Nephron (organoid): ENCODE data around the gene IRF8.

ENCODE experiments used
- H3K27ac Mint-ChIP-seq, 3 experiments: 2 replicates each; pipeline ENCODE4 v1.8.0; 2020; ENCODE audit warnings: mixed read lengths in 3 of 3, mild to moderate bottlenecking in 2 of 3, moderate library complexity in 1 of 3
- H3K27me3 Mint-ChIP-seq: 2 replicates; pipeline ENCODE4 v1.8.0; 2021; ENCODE audit warnings: low read depth, mild to moderate bottlenecking, moderate library complexity, mixed read lengths
- H3K36me3 Mint-ChIP-seq: 2 replicates; pipeline ENCODE4 v1.8.0; 2020; ENCODE audit warnings: low read depth, mixed read lengths
- H3K4me1 Mint-ChIP-seq: 2 replicates; pipeline ENCODE4 v1.8.0; 2020; ENCODE audit warnings: mixed read lengths
- H3K4me3 Mint-ChIP-seq, 3 experiments: 2 replicates each; pipeline ENCODE4 v1.8.0; 2020; ENCODE audit warnings: mild to moderate bottlenecking in 3 of 3, mixed read lengths in 3 of 3, moderate library complexity in 2 of 3
- H3K9me3 Mint-ChIP-seq: 2 replicates; pipeline ENCODE4 v1.8.0; 2020; ENCODE audit warnings: mixed read lengths
- CTCF ChIP-seq, 3 experiments: fragments of 200-600 bp; sonication (generic); IDR thresholded peaks; one replicate each; pipeline ENCODE4 v1.5.0; 2021; ENCODE audit warnings: antibody characterized with exemption in 3 of 3; ENCODE audit not compliant: unreplicated experiment in 3 of 3

Gene IRF8

GRCh38 chr16:85969159-85969558, 70.2 kb downstream of the IRF8 start:
- peak overlapping the region in 1 of 3 experiments; percentile 17 for H3K4me3 Mint-ChIP-seq
- peaks cover 3% of the 10 kb centered on the region for H3K9me3 Mint-ChIP-seq
- H3K36me3 Mint-ChIP-seq, result peaks cover 4% of the 10 kb centered on the region
- H3K27me3 Mint-ChIP-seq, result peaks cover 50% of the 10 kb centered on the region
- TF ChIP-seq CTCF (IDR thresholded peaks at IDR 0.05; ENCODE audit: unreplicated experiment in 3 of 3), result no peak
- peaks cover 46% of the 10 kb centered on the region for H3K4me1 Mint-ChIP-seq
- H3K27ac Mint-ChIP-seq, result peak overlapping the region; percentile 28 to 88 (median 38)

DNA sequence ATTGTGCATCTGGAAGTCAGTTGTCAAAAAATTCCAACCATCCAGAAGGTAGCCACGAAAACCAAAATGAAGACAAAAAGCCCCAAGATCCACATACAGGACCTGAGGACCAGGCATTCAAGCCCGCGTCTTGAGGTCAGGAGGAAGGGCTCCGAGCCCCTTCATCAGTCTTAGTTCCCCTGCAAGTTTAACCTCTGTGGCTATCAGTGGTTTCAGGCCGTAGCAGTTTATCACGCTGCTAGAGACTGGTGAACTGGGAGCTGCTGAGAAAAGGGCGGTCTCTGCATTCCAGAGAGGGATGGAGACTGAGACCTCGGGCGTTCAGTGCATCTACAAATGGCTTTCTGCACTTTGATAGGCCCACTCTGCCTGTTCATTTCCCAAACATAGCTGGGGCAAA, 70.6 kb downstream of the IRF8 start:
- peak overlapping the region; percentile 28 to 88 (median 38) for H3K27ac Mint-ChIP-seq
- H3K4me1 Mint-ChIP-seq, result peaks cover 45% of the 10 kb centered on the region
- H3K9me3 Mint-ChIP-seq, result peaks cover 4% of the 10 kb centered on the region
- peaks cover 49% of the 10 kb centered on the region for H3K27me3 Mint-ChIP-seq
- peaks cover 4% of the 10 kb centered on the region for H3K36me3 Mint-ChIP-seq
- H3K4me3 Mint-ChIP-seq, result no peak overlapping the region
- TF ChIP-seq CTCF (IDR thresholded peaks at IDR 0.05; ENCODE audit: unreplicated experiment in 3 of 3), result no peak

GRCh38 chr16:85970016-85970733, 71.2 kb downstream of the IRF8 start:
- Mint-ChIP-seq H3K36me3 (peaks cover 4% of the 10 kb centered on the region), H3K27me3 (peaks cover 53% of the 10 kb centered on the region), H3K4me1 (peaks cover 48% of the 10 kb centered on the region), H3K27ac (peak overlapping the region in 2 of 3 experiments; percentile 62 to 88), H3K9me3 (peaks cover 6% of the 10 kb centered on the region), H3K4me3 (no peak overlapping the region)
- TF ChIP-seq CTCF (IDR thresholded peaks at IDR 0.05; ENCODE audit: unreplicated experiment in 3 of 3), result no peak

- Mint-ChIP-seq H3K4me3 (no peak overlapping the region), H3K27ac (peak overlapping the region in 2 of 3 experiments; percentile 62 to 88), H3K36me3 (peaks cover 4% of the 10 kb centered on the region), H3K9me3 (peaks cover 6% of the 10 kb centered on the region), H3K4me1 (peaks cover 52% of the 10 kb centered on the region), H3K27me3 (peaks cover 51% of the 10 kb centered on the region)
- TF ChIP-seq CTCF (IDR thresholded peaks at IDR 0.05; ENCODE audit: unreplicated experiment in 3 of 3), result no peak
These were observed 71.8 kb downstream of the IRF8 start for GRCh38 chr16:85970738-85971137.
